CD14-positive monocyte (primary cell): ENCODE data around the gene REELD1. TPM values are rescaled to one million over a fixed set of nuclear protein-coding genes. Genes with fewer than 3 reads are reported as not detected.

Experiments
- DNase-seq, 3 donors: peaks; one replicate each; pipeline ENCODE4 v3.0.0-alpha.2; 2011 to 2022
- H2AFZ ChIP-seq: 2 replicates; pipeline ENCODE4 v1.6.0; 2012; ENCODE audit warnings: mild to moderate bottlenecking, low read depth, low read length, inconsistent platforms; ENCODE audit not compliant: insufficient read depth, poor library complexity, severe bottlenecking
- H3K27ac ChIP-seq, 2 donors: 1 replicate in 1 of 2; 2 replicates in 1 of 2; pipeline ENCODE4 v1.5.1; 2012 to 2013; ENCODE audit warnings: low read length in 2 of 2, control low read depth in 1 of 2, inconsistent platforms in 1 of 2, low read depth in 1 of 2, mild to moderate bottlenecking in 1 of 2
- H3K27me3 ChIP-seq, 2 donors: one replicate each; pipeline versions ENCODE4 v1.6.0 to v1.6.1; 2011 to 2013; ENCODE audit warnings: low read length in 2 of 2; ENCODE audit not compliant: control insufficient read depth in 2 of 2, insufficient read depth in 2 of 2
- H3K36me3 ChIP-seq, 2 donors: replicated peaks in 1 of 2; 1 replicate in 1 of 2; 2 replicates in 1 of 2; pipeline versions ENCODE4 v1.5.1 to v1.6.1; 2012 to 2013; ENCODE audit warnings: low read length in 2 of 2, control low read depth in 1 of 2, inconsistent platforms in 1 of 2, mild to moderate bottlenecking in 1 of 2; ENCODE audit not compliant: insufficient read depth in 2 of 2, control insufficient read depth in 1 of 2
- H3K4me1 ChIP-seq, 2 donors: 1 replicate in 1 of 2; 2 replicates in 1 of 2; pipeline versions ENCODE4 v1.5.1 to v1.6.1; 2012 to 2013; ENCODE audit warnings: low read length in 2 of 2, control low read depth in 1 of 2, inconsistent platforms in 1 of 2, mild to moderate bottlenecking in 1 of 2, moderate library complexity in 1 of 2; ENCODE audit not compliant: insufficient read depth in 2 of 2, control insufficient read depth in 1 of 2
- H3K4me2 ChIP-seq: replicated peaks from 2 replicates; pipeline ENCODE3; 2012; ENCODE audit warnings: low read length, moderate library complexity, mild to moderate bottlenecking; ENCODE audit not compliant: poor library complexity, severe bottlenecking; ENCODE audit errors: extremely low read depth
- H3K4me3 ChIP-seq, 3 experiments: fragments of 200-600 bp in 1 of 3; sonication (generic) in 1 of 3; replicated peaks in 1 of 3; 1 replicate in 2 of 3; 2 replicates in 1 of 3; pipeline ENCODE4 v1.5.1; 2011 to 2013; ENCODE audit warnings: low read length in 3 of 3, mild to moderate bottlenecking in 3 of 3, control low read depth in 2 of 3, low read depth in 2 of 3, inconsistent platforms in 1 of 3, moderate library complexity in 1 of 3
- H3K79me2 ChIP-seq: 2 replicates; pipeline ENCODE4 v1.6.0; 2012; ENCODE audit warnings: mild to moderate bottlenecking, control low read depth, inconsistent platforms, low read length, moderate library complexity; ENCODE audit not compliant: insufficient read depth
- H3K9ac ChIP-seq: 2 replicates; pipeline ENCODE4 v1.6.0; 2017; ENCODE audit warnings: low read length, mild to moderate bottlenecking; ENCODE audit not compliant: insufficient read depth, poor library complexity, severe bottlenecking
- H3K9me3 ChIP-seq, 2 donors: replicated peaks in 1 of 2; 1 replicate in 1 of 2; 2 replicates in 1 of 2; pipeline versions ENCODE4 v1.5.1 to v1.6.1; 2012 to 2013; ENCODE audit warnings: low read length in 2 of 2, control low read depth in 1 of 2; ENCODE audit not compliant: control insufficient read depth in 1 of 2, insufficient read depth in 1 of 2
- H4K20me1 ChIP-seq: 2 replicates; pipeline ENCODE4 v1.6.0; 2012; ENCODE audit warnings: mild to moderate bottlenecking, low read length, control low read depth, moderate library complexity; ENCODE audit not compliant: insufficient read depth
- H3K27ac Mint-ChIP-seq, 7 donors: one replicate each; pipeline ENCODE4 v1.8.0; 2020; ENCODE audit warnings: mild to moderate bottlenecking in 7 of 7, mixed read lengths in 7 of 7, moderate library complexity in 6 of 7, inconsistent platforms in 2 of 7
- H3K27me3 Mint-ChIP-seq, 3 donors: one replicate each; pipeline ENCODE4 v1.8.0; 2021 to 2022; ENCODE audit warnings: low read depth in 3 of 3, mild to moderate bottlenecking in 3 of 3, mixed read lengths in 3 of 3, moderate library complexity in 3 of 3, inconsistent platforms in 1 of 3
- H3K36me3 Mint-ChIP-seq, 2 donors: one replicate each; pipeline ENCODE4 v1.8.0; 2020; ENCODE audit warnings: mixed read lengths in 2 of 2, inconsistent platforms in 1 of 2, mild to moderate bottlenecking in 1 of 2
- H3K4me1 Mint-ChIP-seq: one replicate; pipeline ENCODE4 v1.8.0; 2020; ENCODE audit warnings: mild to moderate bottlenecking, mixed read lengths
- H3K4me3 Mint-ChIP-seq, 2 donors: one replicate each; pipeline ENCODE4 v1.8.0; 2020; ENCODE audit warnings: mild to moderate bottlenecking in 2 of 2, mixed read lengths in 2 of 2, moderate library complexity in 1 of 2
- H3K9me3 Mint-ChIP-seq, 7 donors: one replicate each; pipeline ENCODE4 v1.8.0; 2020 to 2022; ENCODE audit warnings: mixed read lengths in 7 of 7, mild to moderate bottlenecking in 6 of 7, moderate library complexity in 6 of 7, inconsistent platforms in 2 of 7
- WGBS: methylation state at CpG from one replicate; pipeline ENCODE4 v1.1.5; 2013; ENCODE audit warnings: missing lambda C conversion rate; ENCODE audit not compliant: insufficient coverage; 5-methylcytosine and 5-hydroxymethylcytosine counted together
- intact Hi-C, 2 donors: fragments of 100-400 bp; cut with micrococcal nuclease; formaldehyde crosslinking; loops; one replicate each; pipeline versions ENCODE4 v1.15.0 to v1.15.1; 2023
- polyA plus RNA-seq, 3 donors: library from polyadenylated mRNA; depleted of rRNA in 1 of 3; unstranded in 2 of 3; stranded (reverse) in 1 of 3; fragments of 300-500 nt in 2 of 3; fragments of >200 nt in 1 of 3; fragmentation: Illumina TruSeq in 2 of 3; gene quantifications; 1 replicate in 2 of 3; 2 replicates in 1 of 3; pipeline ENCODE4 v1.2.3, GENCODE V29; 2012 to 2021
- TF ChIP-seq, protein P1 (sequence below): fragments of 200-600 bp; IDR thresholded peaks from one replicate; pipeline ENCODE4 v1.8.0; 2022; ENCODE audit warnings: antibody characterized with exemption, mild to moderate bottlenecking

The REELD1 gene
- polyA plus RNA-seq, 3 donors: 1.5 TPM; not detected in 2

DNA sequence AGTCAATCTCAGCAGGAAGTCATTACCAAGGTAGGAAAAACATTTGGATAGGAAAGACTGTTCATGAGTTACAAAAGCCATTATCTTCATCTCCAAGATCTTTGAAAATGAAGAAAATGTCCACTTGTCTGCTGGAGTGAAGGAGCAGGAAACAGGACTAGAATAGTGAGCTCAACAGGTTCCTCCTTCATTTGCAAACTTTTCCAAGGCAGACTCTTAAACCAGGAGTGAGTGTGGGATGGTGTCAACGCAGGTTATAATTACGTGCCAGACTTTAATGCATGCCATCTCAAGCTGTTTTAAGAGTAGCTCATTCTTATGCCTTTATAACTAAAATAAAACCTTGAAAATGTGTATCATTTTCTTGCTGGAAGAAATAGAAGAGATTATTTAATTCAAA, 3.4 kb upstream of the REELD1 start:
- no CpG with 5 or more reads among the region's 2 CpGs for WGBS
- H3K9me3 ChIP-seq: no peaks in the 10 kb centered on the region
- peaks cover 2 to 16% (median 8%) of the 10 kb centered on the region in 3 donors for H3K27me3 Mint-ChIP-seq
- no peaks in the 10 kb centered on the region for H3K4me1 Mint-ChIP-seq
- H3K4me3 ChIP-seq: no peak overlapping the region
- TF ChIP-seq, protein P1, sequence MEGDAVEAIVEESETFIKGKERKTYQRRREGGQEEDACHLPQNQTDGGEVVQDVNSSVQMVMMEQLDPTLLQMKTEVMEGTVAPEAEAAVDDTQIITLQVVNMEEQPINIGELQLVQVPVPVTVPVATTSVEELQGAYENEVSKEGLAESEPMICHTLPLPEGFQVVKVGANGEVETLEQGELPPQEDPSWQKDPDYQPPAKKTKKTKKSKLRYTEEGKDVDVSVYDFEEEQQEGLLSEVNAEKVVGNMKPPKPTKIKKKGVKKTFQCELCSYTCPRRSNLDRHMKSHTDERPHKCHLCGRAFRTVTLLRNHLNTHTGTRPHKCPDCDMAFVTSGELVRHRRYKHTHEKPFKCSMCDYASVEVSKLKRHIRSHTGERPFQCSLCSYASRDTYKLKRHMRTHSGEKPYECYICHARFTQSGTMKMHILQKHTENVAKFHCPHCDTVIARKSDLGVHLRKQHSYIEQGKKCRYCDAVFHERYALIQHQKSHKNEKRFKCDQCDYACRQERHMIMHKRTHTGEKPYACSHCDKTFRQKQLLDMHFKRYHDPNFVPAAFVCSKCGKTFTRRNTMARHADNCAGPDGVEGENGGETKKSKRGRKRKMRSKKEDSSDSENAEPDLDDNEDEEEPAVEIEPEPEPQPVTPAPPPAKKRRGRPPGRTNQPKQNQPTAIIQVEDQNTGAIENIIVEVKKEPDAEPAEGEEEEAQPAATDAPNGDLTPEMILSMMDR: no peak
- no peaks in the 10 kb centered on the region for H3K36me3 ChIP-seq
- DNase-seq: no peak
- H3K27ac Mint-ChIP-seq: no peak overlapping the region
- H3K36me3 Mint-ChIP-seq: no peaks in the 10 kb centered on the region
- H2AFZ ChIP-seq: no peak overlapping the region
- no peak overlapping the region for H3K4me2 ChIP-seq
- H4K20me1 ChIP-seq: no peaks in the 10 kb centered on the region
- H3K27ac ChIP-seq: no peak overlapping the region
- no peaks in the 10 kb centered on the region for H3K27me3 ChIP-seq
- no peak overlapping the region for H3K4me3 Mint-ChIP-seq
- no peaks in the 10 kb centered on the region for H3K79me2 ChIP-seq
- peaks cover 0 to 2% (median 0%) of the 10 kb centered on the region in 7 donors for H3K9me3 Mint-ChIP-seq
- no peak overlapping the region for H3K9ac ChIP-seq
- intact Hi-C loops: no loop called here
- H3K4me1 ChIP-seq: no peaks in the 10 kb centered on the region

DNA sequence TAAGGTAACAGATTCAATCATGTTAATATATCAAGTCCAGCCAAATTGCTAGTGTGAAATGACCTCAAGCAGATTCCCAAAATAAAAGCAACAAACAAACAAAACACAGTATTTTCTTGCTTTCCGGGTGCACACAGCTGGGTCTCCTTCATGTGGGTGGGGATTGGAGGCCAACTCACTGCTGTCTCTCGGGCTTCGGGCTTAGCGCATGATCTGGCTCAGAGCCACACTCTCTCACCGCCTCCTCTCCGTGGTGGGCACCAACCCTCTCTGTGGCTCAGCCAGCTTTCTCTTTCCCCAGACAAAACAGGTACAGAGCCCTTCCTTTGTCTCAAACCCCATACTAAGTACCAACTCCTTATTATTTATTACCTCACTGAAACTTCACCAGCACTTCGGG, 2.9 kb upstream of the REELD1 start:
- no peaks in the 10 kb centered on the region for H3K36me3 Mint-ChIP-seq
- Histone ChIP-seq H3K4me2 (no peak overlapping the region), H2AFZ (no peak overlapping the region), H3K27ac (no peak overlapping the region), H3K4me3 (no peak overlapping the region), H3K36me3 (no peaks in the 10 kb centered on the region), H3K27me3 (no peaks in the 10 kb centered on the region), H3K9me3 (no peaks in the 10 kb centered on the region), H3K4me1 (no peaks in the 10 kb centered on the region), H4K20me1 (no peaks in the 10 kb centered on the region), H3K9ac (no peak overlapping the region), H3K79me2 (no peaks in the 10 kb centered on the region)
- no peak for DNase-seq
- intact Hi-C loops: no loop called here
- H3K4me1 Mint-ChIP-seq: no peaks in the 10 kb centered on the region
- peaks cover 0 to 2% (median 0%) of the 10 kb centered on the region in 7 donors for H3K9me3 Mint-ChIP-seq
- H3K27ac Mint-ChIP-seq: peak overlapping the region in 1 of 7 donors; percentile 34
- peaks cover 2 to 14% (median 8%) of the 10 kb centered on the region in 3 donors for H3K27me3 Mint-ChIP-seq
- TF ChIP-seq, protein P1: no peak
- WGBS: 84% methylated on average over 3 of the region's 7 CpGs
- H3K4me3 Mint-ChIP-seq: no peak overlapping the region
